Fibroblast of lung (primary cell): ENCODE measurements around the gene ACSM2B. TPM values are rescaled to one million over a fixed set of nuclear protein-coding genes. Genes with fewer than 3 reads are reported as not detected.
"Not testable (repeated sequence)": the region's sequence is repeated elsewhere in the genome, so short reads cannot be mapped to it uniquely, and the experiment has no call there.

Experiments used
- DNase-seq, 2 donors: peaks; one replicate each; pipeline versions ENCODE4 v3.0.0 to v3.0.0-alpha.2; 2010; ENCODE audit warnings: low read depth in 2 of 2
- H2AFZ ChIP-seq: 2 replicates; pipeline ENCODE4 v1.5.1; 2012; ENCODE audit warnings: low read length, control low read depth, inconsistent platforms
- H3K27ac ChIP-seq: 2 replicates; pipeline ENCODE4 v1.5.1; 2011; ENCODE audit warnings: low read length, control low read depth; ENCODE audit not compliant: insufficient read depth
- H3K27me3 ChIP-seq: 2 replicates; pipeline ENCODE4 v1.5.1; 2011; ENCODE audit warnings: mild to moderate bottlenecking, low read length; ENCODE audit not compliant: control insufficient read depth, insufficient read depth
- H3K36me3 ChIP-seq: 2 replicates; pipeline ENCODE4 v1.5.1; 2011; ENCODE audit warnings: low read length; ENCODE audit not compliant: control insufficient read depth, insufficient read depth
- H3K4me1 ChIP-seq: 2 replicates; pipeline ENCODE4 v1.5.1; 2011; ENCODE audit warnings: low read length; ENCODE audit not compliant: control insufficient read depth, insufficient read depth; ENCODE audit errors: extremely low read depth
- H3K4me2 ChIP-seq: 2 replicates; pipeline ENCODE4 v1.5.1; 2011; ENCODE audit warnings: low read length, control low read depth; ENCODE audit not compliant: insufficient read depth; ENCODE audit errors: extremely low read depth
- H3K4me3 ChIP-seq, 4 experiments: fragments of 200-600 bp in 1 of 4; sonication (generic) in 1 of 4; replicated peaks in 1 of 4; 2 replicates each; pipeline ENCODE4 v1.5.1; 2011 to 2016; ENCODE audit warnings: low read length in 4 of 4, low read depth in 3 of 4, mild to moderate bottlenecking in 3 of 4, control low read depth in 2 of 4, inconsistent platforms in 1 of 4, mixed read lengths in 1 of 4; ENCODE audit not compliant: insufficient read depth in 1 of 4; ENCODE audit errors: control extremely low read depth in 1 of 4
- H3K79me2 ChIP-seq: 2 replicates; pipeline ENCODE4 v1.5.1; 2012; ENCODE audit warnings: mild to moderate bottlenecking, low read length, inconsistent platforms; ENCODE audit not compliant: control insufficient read depth, insufficient read depth
- H3K9ac ChIP-seq: 2 replicates; pipeline ENCODE4 v1.5.1; 2011; ENCODE audit warnings: mild to moderate bottlenecking, low read length, control low read depth; ENCODE audit not compliant: insufficient read depth
- H3K9me3 ChIP-seq: 2 replicates; pipeline ENCODE4 v1.5.1; 2012; ENCODE audit warnings: low read depth, low read length; ENCODE audit not compliant: control insufficient read depth, insufficient read depth
- H4K20me1 ChIP-seq: 2 replicates; pipeline ENCODE4 v1.5.1; 2011; ENCODE audit warnings: low read length; ENCODE audit not compliant: control insufficient read depth, insufficient read depth; ENCODE audit errors: extremely low read depth
- EZH2 ChIP-seq: IDR thresholded peaks from 2 replicates; pipeline ENCODE4 v1.5.1; 2012; ENCODE audit warnings: low read length, control low read depth, mild to moderate bottlenecking; ENCODE audit errors: missing control alignments
- polyA plus RNA-seq, 2 donors: library from polyadenylated mRNA; depleted of rRNA in 1 of 2; stranded (reverse) in 1 of 2; unstranded in 1 of 2; fragments of >200 nt; gene quantifications; 2 replicates each; pipeline ENCODE4 v1.2.1, GENCODE V29; 2011 to 2012; ENCODE audit warnings: missing spikeins in 1 of 2
- total RNA-seq: library from RNA; depleted of rRNA; stranded (reverse); fragments of >200 nt; gene quantifications from 2 replicates; pipeline ENCODE4 v1.2.1, GENCODE V29; 2014
- TF ChIP-seq, protein P1 (sequence below), 2 donors: IDR thresholded peaks in 1 of 2; conservative IDR thresholded peaks in 1 of 2; 1 replicate in 1 of 2; 2 replicates in 1 of 2; pipeline ENCODE4 v1.5.1; 2011 to 2012; ENCODE audit warnings: low read length in 2 of 2, control low read depth in 1 of 2, inconsistent platforms in 1 of 2, low read depth in 1 of 2, mild to moderate bottlenecking in 1 of 2

Gene ACSM2B
- total and polyA plus RNA-seq, 2 donors (not counting 1 experiment from before 2014, with no cell fraction given) = not detected

DNA sequence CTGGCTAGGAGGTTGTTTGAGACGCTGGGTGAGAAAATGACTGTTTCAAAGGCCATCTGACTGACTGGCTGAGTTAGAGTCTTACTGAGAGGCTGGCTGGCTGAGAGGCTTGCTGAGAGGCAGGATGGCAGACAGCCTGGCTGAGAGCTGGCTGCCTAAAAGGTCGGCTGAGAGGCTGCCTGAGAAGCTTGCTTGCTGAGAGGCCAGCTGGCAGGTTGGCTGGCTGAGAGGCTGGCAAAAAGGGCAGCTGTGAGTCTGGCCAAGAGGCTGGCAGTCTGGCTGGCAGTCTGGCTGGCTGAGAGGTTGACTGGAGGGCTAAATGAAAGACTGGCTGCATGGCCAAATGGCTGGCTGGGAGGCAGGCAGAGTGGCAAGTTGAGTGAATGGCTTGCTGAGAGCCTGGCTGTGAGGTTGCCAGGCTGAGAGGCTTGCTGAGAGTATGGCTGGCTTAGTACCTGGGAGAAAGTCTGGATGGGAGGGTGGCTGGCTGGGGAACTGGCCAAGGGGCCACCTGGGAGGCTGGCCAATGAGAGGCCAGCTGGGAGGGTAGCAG is 35.3 kb upstream of the ACSM2B start:
- H3K36me3 ChIP-seq = no peaks in the 10 kb centered on the region

DNA sequence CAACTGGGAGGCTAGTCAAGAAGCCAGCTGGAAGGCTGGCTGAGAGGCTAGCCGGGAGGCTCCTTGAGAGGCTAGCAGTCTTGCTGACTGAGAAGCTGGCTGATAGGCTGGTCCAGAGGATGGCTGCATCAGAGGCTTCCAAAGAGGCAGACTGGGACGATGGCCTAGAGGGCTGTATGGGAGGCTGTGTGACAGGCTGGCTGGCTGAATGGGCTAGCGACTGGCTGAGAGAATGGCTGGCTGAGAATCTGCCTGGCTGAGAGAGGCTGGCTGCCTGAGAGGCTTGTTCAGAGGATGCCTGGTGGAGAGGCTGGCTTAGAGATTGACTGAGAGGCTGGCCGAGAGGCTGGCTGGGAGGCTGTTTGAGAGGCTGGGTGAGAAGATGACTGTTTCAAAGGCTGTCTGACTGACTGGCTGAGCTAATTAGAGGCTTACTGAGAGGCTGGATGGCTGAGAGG is 34.8 kb upstream of the ACSM2B start:
- Histone ChIP-seq H3K9ac (no peak overlapping the region), H3K4me2 (no peak overlapping the region), H3K27me3 (no peaks in the 10 kb centered on the region), H3K4me3 (no peak overlapping the region), H3K9me3 (no peaks in the 10 kb centered on the region), H4K20me1 (no peaks in the 10 kb centered on the region), H2AFZ (no peak overlapping the region), H3K79me2 (no peaks in the 10 kb centered on the region), H3K27ac (no peak overlapping the region), H3K4me1 (no peaks in the 10 kb centered on the region), H3K36me3 (no peaks in the 10 kb centered on the region)
- DNase-seq = no peak
- no peak for TF ChIP-seq EZH2
- TF ChIP-seq, protein P1, sequence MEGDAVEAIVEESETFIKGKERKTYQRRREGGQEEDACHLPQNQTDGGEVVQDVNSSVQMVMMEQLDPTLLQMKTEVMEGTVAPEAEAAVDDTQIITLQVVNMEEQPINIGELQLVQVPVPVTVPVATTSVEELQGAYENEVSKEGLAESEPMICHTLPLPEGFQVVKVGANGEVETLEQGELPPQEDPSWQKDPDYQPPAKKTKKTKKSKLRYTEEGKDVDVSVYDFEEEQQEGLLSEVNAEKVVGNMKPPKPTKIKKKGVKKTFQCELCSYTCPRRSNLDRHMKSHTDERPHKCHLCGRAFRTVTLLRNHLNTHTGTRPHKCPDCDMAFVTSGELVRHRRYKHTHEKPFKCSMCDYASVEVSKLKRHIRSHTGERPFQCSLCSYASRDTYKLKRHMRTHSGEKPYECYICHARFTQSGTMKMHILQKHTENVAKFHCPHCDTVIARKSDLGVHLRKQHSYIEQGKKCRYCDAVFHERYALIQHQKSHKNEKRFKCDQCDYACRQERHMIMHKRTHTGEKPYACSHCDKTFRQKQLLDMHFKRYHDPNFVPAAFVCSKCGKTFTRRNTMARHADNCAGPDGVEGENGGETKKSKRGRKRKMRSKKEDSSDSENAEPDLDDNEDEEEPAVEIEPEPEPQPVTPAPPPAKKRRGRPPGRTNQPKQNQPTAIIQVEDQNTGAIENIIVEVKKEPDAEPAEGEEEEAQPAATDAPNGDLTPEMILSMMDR (conservative IDR thresholded peaks at IDR 0.05 in 1 of 2, IDR thresholded peaks at IDR 0.05 in 1 of 2; ENCODE audit: low read depth in 1 of 2, low read length in 2 of 2) = no peak

More for the DNA sequence above, 35.3 kb upstream of the ACSM2B start:
- H4K20me1 ChIP-seq = no peaks in the 10 kb centered on the region
- no peak overlapping the region for H2AFZ ChIP-seq
- H3K4me3 ChIP-seq = no peak overlapping the region
- no peak overlapping the region for H3K9ac ChIP-seq
- H3K27ac ChIP-seq = no peak overlapping the region
- H3K9me3 ChIP-seq = no peaks in the 10 kb centered on the region
- DNase-seq = no peak
- no peak overlapping the region for H3K4me2 ChIP-seq
- TF ChIP-seq, protein P1 (conservative IDR thresholded peaks at IDR 0.05 in 1 of 2, IDR thresholded peaks at IDR 0.05 in 1 of 2; ENCODE audit: low read depth in 1 of 2, low read length in 2 of 2) = no peak
- TF ChIP-seq EZH2 = no peak
- H3K79me2 ChIP-seq = no peaks in the 10 kb centered on the region
- H3K4me1 ChIP-seq = no peaks in the 10 kb centered on the region
- no peaks in the 10 kb centered on the region for H3K27me3 ChIP-seq

DNA sequence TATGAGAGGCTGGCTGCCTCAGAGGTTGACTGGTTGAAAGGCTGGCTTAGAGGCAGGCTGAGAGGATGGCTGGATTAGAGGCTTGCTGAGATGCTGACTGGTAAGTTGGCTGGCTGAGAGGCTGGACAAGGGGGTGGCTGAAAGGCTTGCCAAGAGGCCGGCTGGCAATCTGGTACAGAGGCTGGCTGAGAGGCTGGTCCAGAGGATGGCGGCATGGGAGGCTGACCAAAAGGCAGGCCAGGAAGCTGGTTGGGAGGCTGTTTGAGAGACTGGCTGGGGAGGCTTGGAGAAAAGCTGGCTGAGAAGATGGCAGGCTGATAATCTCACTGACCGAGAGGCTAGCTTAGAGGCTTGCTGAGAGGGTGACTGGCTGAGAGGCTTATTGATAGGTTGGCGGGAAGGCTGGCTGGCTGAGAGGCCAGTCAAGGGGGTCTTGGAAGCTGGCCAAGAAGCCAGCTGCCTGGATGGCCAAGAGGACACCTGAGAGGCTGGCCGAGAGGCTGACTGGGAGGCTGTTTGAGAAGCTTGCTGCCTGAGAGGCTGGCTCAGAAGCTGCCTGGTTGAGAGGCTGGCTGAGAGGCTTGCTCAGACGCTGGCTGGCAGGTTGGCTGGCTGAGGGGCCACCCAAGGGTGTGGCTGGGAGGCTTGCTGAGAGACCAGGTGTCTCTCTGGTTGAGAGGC is 34.2 kb upstream of the ACSM2B start:
- Histone ChIP-seq H3K4me3 (no peak overlapping the region), H3K79me2 (no peaks in the 10 kb centered on the region), H3K27ac (no peak overlapping the region), H3K36me3 (no peaks in the 10 kb centered on the region), H3K27me3 (no peaks in the 10 kb centered on the region), H2AFZ (no peak overlapping the region), H3K9ac (no peak overlapping the region), H3K4me2 (no peak overlapping the region), H3K9me3 (no peaks in the 10 kb centered on the region), H4K20me1 (no peaks in the 10 kb centered on the region), H3K4me1 (no peaks in the 10 kb centered on the region)
- no peak for TF ChIP-seq EZH2
- TF ChIP-seq, protein P1 (conservative IDR thresholded peaks at IDR 0.05 in 1 of 2, IDR thresholded peaks at IDR 0.05 in 1 of 2; ENCODE audit: low read depth in 1 of 2, low read length in 2 of 2) = no peak
- no peak for DNase-seq

DNA sequence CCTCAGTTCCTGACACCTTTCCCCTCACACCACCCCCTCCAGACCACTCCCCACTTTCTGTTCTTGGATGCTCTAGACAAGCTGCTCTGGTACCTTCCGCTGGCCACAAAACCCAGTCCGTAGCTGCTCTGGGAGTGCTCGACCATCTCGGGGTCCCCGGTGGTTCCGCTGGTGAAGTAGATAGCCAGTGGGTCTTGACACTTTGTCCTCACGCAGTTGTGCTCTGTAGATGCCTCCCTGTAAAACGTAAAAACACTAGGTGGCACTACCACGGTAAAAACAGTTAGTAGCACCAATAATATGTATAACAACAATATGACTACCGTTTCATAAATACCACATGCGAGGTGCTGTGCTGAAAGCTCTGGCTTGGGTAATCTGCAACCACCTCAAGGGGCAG is 26.0 kb upstream of the ACSM2B start:
- not testable (repeated sequence) for H3K4me1 ChIP-seq, H3K27ac ChIP-seq, H2AFZ ChIP-seq, H3K27me3 ChIP-seq, H4K20me1 ChIP-seq, DNase-seq, H3K4me3 ChIP-seq, H3K36me3 ChIP-seq, H3K79me2 ChIP-seq, H3K9ac ChIP-seq, H3K9me3 ChIP-seq, H3K4me2 ChIP-seq
